Transverse colon (tissue), 3 donors: Measurements from ENCODE around the gene CDC45.

Source experiments
- EP300 ChIP-seq: sonication (generic); formaldehyde crosslinking; IDR thresholded peaks from one replicate; pipeline ENCODE4 v1.6.1; 2017; ENCODE audit warnings: antibody characterized with exemption, low read depth
- TF ChIP-seq, protein P1 (sequence below), 5 experiments: fragments of 200-600 bp in 3 of 5; fragments of 450-650 bp in 2 of 5; sonication (generic) in 3 of 5; IDR thresholded peaks; 1 replicate in 2 of 5; 2 replicates in 3 of 5; pipeline ENCODE4 v1.5.1; 2016 to 2017; ENCODE audit warnings: antibody characterized with exemption in 5 of 5, inconsistent platforms in 3 of 5, mild to moderate bottlenecking in 2 of 5, moderate library complexity in 1 of 5

DNA sequence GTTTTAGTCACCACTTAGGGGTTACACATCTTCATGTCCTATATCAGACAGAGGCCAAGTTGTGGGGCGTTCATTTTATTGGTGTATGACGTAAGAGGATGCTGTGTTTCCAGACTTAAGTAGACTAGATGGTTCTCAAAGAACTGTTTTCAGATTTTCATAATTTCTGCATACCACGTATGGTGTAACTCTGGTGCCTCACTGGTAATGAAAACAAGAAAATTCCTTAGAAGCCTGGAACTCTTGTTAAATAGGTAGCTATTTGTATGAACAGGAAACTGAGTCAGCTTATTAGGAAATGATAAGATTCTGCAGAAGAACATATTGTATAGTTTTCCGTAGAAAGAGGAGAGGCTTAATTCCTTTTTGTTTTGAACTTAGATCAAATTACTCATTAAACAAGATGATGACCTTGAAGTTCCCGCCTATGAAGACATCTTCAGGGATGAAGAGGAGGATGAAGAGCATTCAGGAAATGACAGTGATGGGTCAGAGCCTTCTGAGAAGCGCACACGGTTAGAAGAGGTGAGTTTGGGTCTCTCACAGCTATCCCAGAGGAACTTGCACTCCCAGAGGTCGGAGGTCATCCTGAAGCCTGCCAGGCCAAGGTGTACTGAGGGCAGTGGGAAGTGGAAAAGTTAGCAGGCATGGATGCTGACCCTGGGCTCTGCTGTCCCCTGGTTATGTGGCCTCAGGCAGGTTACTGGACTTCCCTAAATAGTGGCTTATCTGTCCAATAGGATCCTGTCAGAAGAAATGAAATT lies 3.9 kb downstream of the CDC45 start:
- TF ChIP-seq, protein P1, sequence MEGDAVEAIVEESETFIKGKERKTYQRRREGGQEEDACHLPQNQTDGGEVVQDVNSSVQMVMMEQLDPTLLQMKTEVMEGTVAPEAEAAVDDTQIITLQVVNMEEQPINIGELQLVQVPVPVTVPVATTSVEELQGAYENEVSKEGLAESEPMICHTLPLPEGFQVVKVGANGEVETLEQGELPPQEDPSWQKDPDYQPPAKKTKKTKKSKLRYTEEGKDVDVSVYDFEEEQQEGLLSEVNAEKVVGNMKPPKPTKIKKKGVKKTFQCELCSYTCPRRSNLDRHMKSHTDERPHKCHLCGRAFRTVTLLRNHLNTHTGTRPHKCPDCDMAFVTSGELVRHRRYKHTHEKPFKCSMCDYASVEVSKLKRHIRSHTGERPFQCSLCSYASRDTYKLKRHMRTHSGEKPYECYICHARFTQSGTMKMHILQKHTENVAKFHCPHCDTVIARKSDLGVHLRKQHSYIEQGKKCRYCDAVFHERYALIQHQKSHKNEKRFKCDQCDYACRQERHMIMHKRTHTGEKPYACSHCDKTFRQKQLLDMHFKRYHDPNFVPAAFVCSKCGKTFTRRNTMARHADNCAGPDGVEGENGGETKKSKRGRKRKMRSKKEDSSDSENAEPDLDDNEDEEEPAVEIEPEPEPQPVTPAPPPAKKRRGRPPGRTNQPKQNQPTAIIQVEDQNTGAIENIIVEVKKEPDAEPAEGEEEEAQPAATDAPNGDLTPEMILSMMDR (IDR thresholded peaks at IDR 0.05): no peak
- no peak for TF ChIP-seq EP300
